ENCODE measurements around the gene EIF2S3B.

EIF2S3B gene

GRCh38 chr12:10554756-10555481 is 49.2 kb downstream of the EIF2S3B start:
- no peak for DNase-seq (ENCODE audit: low spot score)

DNA sequence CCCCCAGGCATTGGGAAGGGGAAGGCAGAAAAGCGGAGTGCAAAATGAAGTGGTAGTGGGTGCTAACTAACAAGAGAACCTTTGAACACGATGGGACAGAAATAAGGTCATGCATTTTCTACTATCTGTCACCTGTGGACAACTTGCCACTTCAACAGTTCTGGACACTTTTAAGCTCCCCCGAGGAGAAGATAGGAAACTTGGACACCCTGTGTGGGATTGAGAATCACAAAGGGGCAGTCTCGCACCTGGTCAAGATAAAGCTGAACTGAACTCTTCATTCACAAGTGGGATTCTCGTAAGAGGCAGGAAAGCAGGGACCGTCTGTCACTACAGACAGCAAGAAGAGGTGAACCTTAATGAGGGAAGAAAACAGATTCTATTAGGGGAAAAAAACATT is 51.6 kb downstream of the EIF2S3B start:
- no peak for DNase-seq (ENCODE audit: low spot score)

GRCh38 chr12:10557766-10558165 is 52.1 kb downstream of the EIF2S3B start:
- DNase-seq (ENCODE audit: low spot score), result no peak

All from putamen (tissue), 1 donor.